Activated naive CD4-positive, alpha-beta T cell treated with anti-CD3 and anti-CD28 coated beads for 36 hours (primary cell): ENCODE data around the gene MPG. TPM values are rescaled to one million over a fixed set of nuclear protein-coding genes. Genes with fewer than 3 reads are reported as not detected.
"Not testable (repeated sequence)": the region's sequence is repeated elsewhere in the genome, so short reads cannot be mapped to it uniquely, and the experiment has no call there.

Experiments
- CTCF ChIA-PET: fragments of 350-600 bp; sonication (Branson Sonifier 250); formaldehyde crosslinking; loops from one replicate; lab custom pipeline; 2021; ENCODE audit warnings: antibody characterized with exemption; lab: Charles Lee
- DNase-seq: peaks from one replicate; pipeline ENCODE4 v3.0.0-alpha.2; 2020
- H3K27ac Mint-ChIP-seq: one replicate; pipeline ENCODE4 v1.8.0; 2021; ENCODE audit warnings: mild to moderate bottlenecking, mixed read lengths
- H3K27me3 Mint-ChIP-seq: one replicate; pipeline ENCODE4 v1.8.0; 2021; ENCODE audit warnings: low read depth, mixed read lengths
- H3K36me3 Mint-ChIP-seq: one replicate; pipeline ENCODE4 v1.8.0; 2021; ENCODE audit warnings: low read depth, mixed read lengths
- H3K4me1 Mint-ChIP-seq: one replicate; pipeline ENCODE4 v1.8.0; 2021; ENCODE audit warnings: low read depth, mixed read lengths
- H3K4me3 Mint-ChIP-seq: one replicate; pipeline ENCODE4 v1.8.0; 2021; ENCODE audit warnings: mild to moderate bottlenecking, moderate library complexity, mixed read lengths
- H3K9me3 Mint-ChIP-seq: one replicate; pipeline ENCODE4 v1.8.0; 2021; ENCODE audit warnings: mixed read lengths
- intact Hi-C: fragments of 100-400 bp; cut with micrococcal nuclease; formaldehyde crosslinking; loops from one replicate; pipeline ENCODE4 v1.15.1; 2023
- total RNA-seq, 2 experiments: library from RNA; stranded (reverse); gene quantifications; one replicate each; pipeline ENCODE4 v1.2.3, GENCODE V29; 2021

MPG gene
- total RNA-seq, 2 experiments from 2014 or later, result 38.6 to 38.8 TPM

- Mint-ChIP-seq H3K27ac (no peak overlapping the region), H3K9me3 (no peaks in the 10 kb centered on the region), H3K4me3 (no peak overlapping the region), H3K4me1 (peaks cover 6% of the 10 kb centered on the region), H3K27me3 (no peaks in the 10 kb centered on the region), H3K36me3 (peaks cover 23% of the 10 kb centered on the region)
- no peak for DNase-seq
- CTCF ChIA-PET, result interaction anchor here (1.9 to 2.9 kb wide), 2 partner anchors 15 to 70 kb away, joined by 10 read pairs; no protein-coding TSS in a partner anchor
- intact Hi-C loops, result no loop called here
Observed at GRCh38 chr16:112153-112840, 34.3 kb downstream of the MPG start.

- CTCF ChIA-PET, result interaction anchor here (0.7 kb wide), 1 partner anchor 66 kb away, joined by 3 read pairs; the partner anchor contains the start of gene HBQ1
Observed at GRCh38 chr16:114327-114726, 36.3 kb downstream of the MPG start.

GRCh38 chr16:116015-116414, 38.0 kb downstream of the MPG start:
- intact Hi-C loops, result no loop called here
- H3K4me3 Mint-ChIP-seq, result no peak overlapping the region
- peaks cover 6% of the 10 kb centered on the region for H3K4me1 Mint-ChIP-seq
- H3K9me3 Mint-ChIP-seq, result no peaks in the 10 kb centered on the region
- DNase-seq, result no peak
- H3K27ac Mint-ChIP-seq, result no peak overlapping the region
- no peaks in the 10 kb centered on the region for H3K27me3 Mint-ChIP-seq
- CTCF ChIA-PET, result interaction anchor here (0.8 to 4.4 kb wide), 4 partner anchors 17 to 246 kb away, joined by 3 to 17 read pairs (median 9); no protein-coding TSS in a partner anchor
- peaks cover 24% of the 10 kb centered on the region for H3K36me3 Mint-ChIP-seq

More at GRCh38 chr16:114327-114726, 36.3 kb downstream of the MPG start:
- H3K27me3 Mint-ChIP-seq, result no peaks in the 10 kb centered on the region
- no peak overlapping the region for H3K4me3 Mint-ChIP-seq
- DNase-seq, result no peak
- intact Hi-C loops, result no loop called here
- H3K4me1 Mint-ChIP-seq, result peaks cover 6% of the 10 kb centered on the region
- H3K36me3 Mint-ChIP-seq, result peaks cover 25% of the 10 kb centered on the region
- H3K9me3 Mint-ChIP-seq, result no peaks in the 10 kb centered on the region
- no peak overlapping the region for H3K27ac Mint-ChIP-seq

GRCh38 chr16:117379-118365, 39.6 kb downstream of the MPG start:
- no peaks in the 10 kb centered on the region for H3K9me3 Mint-ChIP-seq
- H3K4me3 Mint-ChIP-seq, result no peak overlapping the region
- H3K36me3 Mint-ChIP-seq, result peaks cover 15% of the 10 kb centered on the region
- no peaks in the 10 kb centered on the region for H3K27me3 Mint-ChIP-seq
- no peak overlapping the region for H3K27ac Mint-ChIP-seq
- CTCF ChIA-PET, result interaction anchor here (0.6 to 4.4 kb wide), 18 partner anchors 11 to 331 kb away, joined by 3 to 17 read pairs (median 3); no protein-coding TSS in a partner anchor
- peak; percentile 58 for DNase-seq
- intact Hi-C loops, result loop anchor here (1.0 kb wide), 1 partner anchor 64 kb away; no protein-coding TSS in a partner anchor
- peaks cover 6% of the 10 kb centered on the region for H3K4me1 Mint-ChIP-seq

- H3K4me3 Mint-ChIP-seq, result no peak overlapping the region
- DNase-seq, result no peak
- H3K4me1 Mint-ChIP-seq, result peaks cover under 1% of the 10 kb centered on the region
- intact Hi-C loops, result no loop called here
- no peaks in the 10 kb centered on the region for H3K27me3 Mint-ChIP-seq
- CTCF ChIA-PET, result interaction anchor here (0.5 to 4.4 kb wide), 7 partner anchors 10 to 625 kb away, joined by 3 to 17 read pairs (median 15); no protein-coding TSS in a partner anchor
- H3K27ac Mint-ChIP-seq, result no peak overlapping the region
- H3K9me3 Mint-ChIP-seq, result no peaks in the 10 kb centered on the region
- peaks cover 18% of the 10 kb centered on the region for H3K36me3 Mint-ChIP-seq
Observed at GRCh38 chr16:118857-119256, 40.8 kb downstream of the MPG start.

- DNase-seq, result no peak
- CTCF ChIA-PET, result interaction anchor here (0.5 to 4.4 kb wide), 4 partner anchors 11 to 368 kb away, joined by 3 to 17 read pairs (median 9); no protein-coding TSS in a partner anchor
- Mint-ChIP-seq H3K27ac (no peak overlapping the region), H3K27me3 (no peaks in the 10 kb centered on the region), H3K9me3 (no peaks in the 10 kb centered on the region), H3K4me1 (no peaks in the 10 kb centered on the region), H3K4me3 (no peak overlapping the region), H3K36me3 (peaks cover 17% of the 10 kb centered on the region)
- intact Hi-C loops, result no loop called here
Observed at GRCh38 chr16:119295-119694, 41.3 kb downstream of the MPG start.

- no peak overlapping the region for H3K27ac Mint-ChIP-seq
- no peaks in the 10 kb centered on the region for H3K4me1 Mint-ChIP-seq
- H3K27me3 Mint-ChIP-seq, result no peaks in the 10 kb centered on the region
- intact Hi-C loops, result no loop called here
- CTCF ChIA-PET, result interaction anchor here (0.5 kb wide), 1 partner anchor 367 kb away, joined by 3 read pairs; no protein-coding TSS in a partner anchor
- H3K4me3 Mint-ChIP-seq, result no peak overlapping the region
- no peaks in the 10 kb centered on the region for H3K9me3 Mint-ChIP-seq
- no peak for DNase-seq
- H3K36me3 Mint-ChIP-seq, result peaks cover 17% of the 10 kb centered on the region
Observed at GRCh38 chr16:119835-120491, 41.9 kb downstream of the MPG start.

- H3K4me1 Mint-ChIP-seq, result no peaks in the 10 kb centered on the region
- H3K9me3 Mint-ChIP-seq, result no peaks in the 10 kb centered on the region
- CTCF ChIA-PET, result interaction anchor here (0.6 kb wide), 1 partner anchor 41 kb away, joined by 3 read pairs; no protein-coding TSS in a partner anchor
- no peak for DNase-seq
- peaks cover 15% of the 10 kb centered on the region for H3K36me3 Mint-ChIP-seq
- intact Hi-C loops, result no loop called here
- no peak overlapping the region for H3K27ac Mint-ChIP-seq
- H3K27me3 Mint-ChIP-seq, result no peaks in the 10 kb centered on the region
- H3K4me3 Mint-ChIP-seq, result no peak overlapping the region
Observed at GRCh38 chr16:120756-121155, 42.7 kb downstream of the MPG start.

- H3K27ac Mint-ChIP-seq, result no peak overlapping the region
- CTCF ChIA-PET, result interaction anchor here (1.5 kb wide), 1 partner anchor 15 kb away, joined by 6 read pairs; no protein-coding TSS in a partner anchor
- no peak overlapping the region for H3K4me3 Mint-ChIP-seq
- H3K27me3 Mint-ChIP-seq, result no peaks in the 10 kb centered on the region
- DNase-seq, result no peak
- intact Hi-C loops, result no loop called here
- H3K4me1 Mint-ChIP-seq, result no peaks in the 10 kb centered on the region
- H3K9me3 Mint-ChIP-seq, result no peaks in the 10 kb centered on the region
- H3K36me3 Mint-ChIP-seq, result peaks cover 7% of the 10 kb centered on the region
Observed at GRCh38 chr16:122361-122760, 44.3 kb downstream of the MPG start.

- CTCF ChIA-PET, result interaction anchor here (0.5 to 1.5 kb wide), 2 partner anchors 16 to 17 kb away, joined by 6 read pairs; no protein-coding TSS in a partner anchor
- H3K27ac Mint-ChIP-seq, result not testable (repeated sequence)
Observed at GRCh38 chr16:123558-124350, 45.7 kb downstream of the MPG start.

GRCh38 chr16:125011-125410, 47.0 kb downstream of the MPG start:
- CTCF ChIA-PET, result interaction anchor here (0.7 to 1.1 kb wide), 3 partner anchors 18 to 94 kb away, joined by 3 read pairs; no protein-coding TSS in a partner anchor
- intact Hi-C loops, result no loop called here
- H3K4me3 Mint-ChIP-seq, result no peak overlapping the region

More at GRCh38 chr16:123558-124350, 45.7 kb downstream of the MPG start:
- H3K4me3 Mint-ChIP-seq, H3K36me3 Mint-ChIP-seq, H3K9me3 Mint-ChIP-seq, H3K4me1 Mint-ChIP-seq, intact Hi-C loops, DNase-seq, H3K27me3 Mint-ChIP-seq: not testable (repeated sequence)

More at GRCh38 chr16:125011-125410, 47.0 kb downstream of the MPG start:
- peaks cover 6% of the 10 kb centered on the region for H3K4me1 Mint-ChIP-seq
- no peaks in the 10 kb centered on the region for H3K27me3 Mint-ChIP-seq
- peaks cover 5% of the 10 kb centered on the region for H3K36me3 Mint-ChIP-seq
- no peak for DNase-seq
- no peaks in the 10 kb centered on the region for H3K9me3 Mint-ChIP-seq
- no peak overlapping the region for H3K27ac Mint-ChIP-seq
